HG03354 (cell line): Measurements from ENCODE around the gene ADI1.
"Not testable (repeated sequence)": the region's sequence is repeated elsewhere in the genome, so short reads cannot be mapped to it uniquely, and the experiment has no call there.

Source experiments
- ATAC-seq: cut with Tn5 transposase; IDR thresholded peaks from one replicate; pipeline ENCODE4 v1.9.1; 2021; ENCODE audit warnings: mild to moderate bottlenecking; ENCODE audit not compliant: unreplicated experiment, poor library complexity, severe bottlenecking

Gene ADI1

GRCh38 chr2:3532941-3533340 is 13.6 kb upstream of the ADI1 start:
- no peak for ATAC-seq

GRCh38 chr2:3529316-3530025 is 10.1 kb upstream of the ADI1 start:
- no peak for ATAC-seq

- no peak for ATAC-seq
Measured at GRCh38 chr2:3527886-3528785, 8.8 kb upstream of the ADI1 start.

GRCh38 chr2:3526871-3527270 is 7.5 kb upstream of the ADI1 start:
- ATAC-seq = no peak

GRCh38 chr2:3523551-3524041 is 4.3 kb upstream of the ADI1 start:
- ATAC-seq = no peak

- no peak for ATAC-seq
Measured at GRCh38 chr2:3522961-3523421, 3.7 kb upstream of the ADI1 start.

GRCh38 chr2:3520591-3520990 is 1.3 kb upstream of the ADI1 start:
- no peak for ATAC-seq

GRCh38 chr2:3518496-3519254 is 656 bp downstream of the ADI1 start:
- peak; percentile 83 for ATAC-seq

GRCh38 chr2:3517948-3518495 is 1.3 kb downstream of the ADI1 start:
- no peak for ATAC-seq

GRCh38 chr2:3516831-3517230 is 2.5 kb downstream of the ADI1 start:
- no peak for ATAC-seq

- not testable (repeated sequence) for ATAC-seq
Measured at GRCh38 chr2:3515438-3515837, 3.9 kb downstream of the ADI1 start.

- ATAC-seq = no peak
Measured at GRCh38 chr2:3513026-3513810, 6.1 kb downstream of the ADI1 start.

GRCh38 chr2:3512086-3512485 is 7.2 kb downstream of the ADI1 start:
- ATAC-seq = no peak

- no peak for ATAC-seq
Measured at GRCh38 chr2:3505771-3506170, 13.6 kb downstream of the ADI1 start.

GRCh38 chr2:3504741-3505140 is 14.6 kb downstream of the ADI1 start:
- ATAC-seq = no peak

- no peak for ATAC-seq
Measured at GRCh38 chr2:3503483-3503882, 15.8 kb downstream of the ADI1 start.

GRCh38 chr2:3503046-3503445 is 16.3 kb downstream of the ADI1 start:
- ATAC-seq = no peak

- ATAC-seq = no peak
Measured at GRCh38 chr2:3500326-3500899, 18.9 kb downstream of the ADI1 start.
